Cardiac muscle cell (in vitro differentiated cells and primary cell): ENCODE data around the gene NRAP. TPM values are rescaled to one million over a fixed set of nuclear protein-coding genes. Genes with fewer than 3 reads are reported as not detected.

Experiments used
- DNase-seq, 2 donors: peaks; one replicate each; pipeline versions ENCODE4 v3.0.0 to v3.0.0-alpha.2; 2010 to 2017; ENCODE audit warnings: low read depth in 1 of 2, low spot score in 1 of 2
- H3K27ac ChIP-seq: fragments of 200-600 bp; sonication (generic); 2 replicates; pipeline ENCODE4 v1.5.1; 2016
- H3K27me3 ChIP-seq: fragments of 200-600 bp; sonication (generic); 2 replicates; pipeline ENCODE4 v1.6.0; 2016; ENCODE audit warnings: control low read depth
- H3K36me3 ChIP-seq: fragments of 200-600 bp; sonication (generic); 2 replicates; pipeline ENCODE4 v1.5.1; 2016; ENCODE audit warnings: control low read depth
- H3K4me1 ChIP-seq: fragments of 200-600 bp; sonication (generic); 2 replicates; pipeline ENCODE4 v1.8.1; 2017; ENCODE audit warnings: low read depth, mild to moderate bottlenecking, mixed run types
- H3K4me3 ChIP-seq: fragments of 200-600 bp; sonication (generic); 2 replicates; pipeline ENCODE4 v1.5.1; 2016; ENCODE audit warnings: mild to moderate bottlenecking
- H3K9me3 ChIP-seq: fragments of 200-600 bp; sonication (generic); 2 replicates; pipeline ENCODE4 v1.5.1; 2017; ENCODE audit warnings: low read depth, mild to moderate bottlenecking, control low read depth
- CTCF ChIP-seq: IDR thresholded peaks from 2 replicates; pipeline ENCODE4 v1.5.1; 2012; ENCODE audit warnings: low read depth, mild to moderate bottlenecking, low read length
- polyA plus RNA-seq: library from polyadenylated mRNA; unstranded; fragments of >200 nt; fragmentation: Nextera tagmentation; extraction: Ambion mirVana; gene quantifications from 2 replicates; pipeline ENCODE4 v1.2.1, GENCODE V29; 2016
- total RNA-seq: library from RNA; depleted of rRNA; stranded (reverse); fragments of >200 nt; gene quantifications from 2 replicates; pipeline ENCODE4 v1.2.3, GENCODE V29; 2016

NRAP gene
- total and polyA plus RNA-seq, 2 experiments from 2014 or later, result 0.11 to 0.12 TPM

GRCh38 chr10:113609704-113610108 is 54.1 kb downstream of the NRAP start:
- DNase-seq, result no peak
- no peak overlapping the region for H3K27ac ChIP-seq
- TF ChIP-seq CTCF, result no peak
- no peak overlapping the region for H3K4me3 ChIP-seq
- peaks cover 7% of the 10 kb centered on the region for H3K4me1 ChIP-seq
- H3K36me3 ChIP-seq, result no peaks in the 10 kb centered on the region
- H3K9me3 ChIP-seq, result no peaks in the 10 kb centered on the region
- H3K27me3 ChIP-seq, result peaks cover under 1% of the 10 kb centered on the region

GRCh38 chr10:113605268-113605978 is 58.4 kb downstream of the NRAP start:
- DNase-seq, result no peak
- Histone ChIP-seq H3K9me3 (no peaks in the 10 kb centered on the region), H3K4me3 (no peak overlapping the region), H3K27me3 (no peaks in the 10 kb centered on the region), H3K36me3 (no peaks in the 10 kb centered on the region), H3K4me1 (no peaks in the 10 kb centered on the region), H3K27ac (no peak overlapping the region)
- TF ChIP-seq CTCF, result no peak

GRCh38 chr10:113604572-113604971 is 59.3 kb downstream of the NRAP start:
- H3K27me3 ChIP-seq, result no peaks in the 10 kb centered on the region
- no peak for DNase-seq
- no peaks in the 10 kb centered on the region for H3K36me3 ChIP-seq
- TF ChIP-seq CTCF, result no peak
- no peak overlapping the region for H3K27ac ChIP-seq
- no peak overlapping the region for H3K4me3 ChIP-seq
- no peaks in the 10 kb centered on the region for H3K9me3 ChIP-seq
- H3K4me1 ChIP-seq, result no peaks in the 10 kb centered on the region

GRCh38 chr10:113603057-113603777 is 60.6 kb downstream of the NRAP start:
- Histone ChIP-seq H3K4me1 (no peaks in the 10 kb centered on the region), H3K36me3 (no peaks in the 10 kb centered on the region), H3K4me3 (no peak overlapping the region), H3K27ac (no peak overlapping the region), H3K9me3 (no peaks in the 10 kb centered on the region), H3K27me3 (peaks cover 2% of the 10 kb centered on the region)
- no peak for TF ChIP-seq CTCF
- DNase-seq, result no peak

- H3K4me3 ChIP-seq, result no peak overlapping the region
- no peak for TF ChIP-seq CTCF
- no peaks in the 10 kb centered on the region for H3K9me3 ChIP-seq
- H3K4me1 ChIP-seq, result no peaks in the 10 kb centered on the region
- peaks cover 7% of the 10 kb centered on the region for H3K27me3 ChIP-seq
- no peak overlapping the region for H3K27ac ChIP-seq
- no peak for DNase-seq
- H3K36me3 ChIP-seq, result no peaks in the 10 kb centered on the region
Measured at GRCh38 chr10:113600569-113600968, 63.3 kb downstream of the NRAP start.
